Stomach (tissue), 4 donors: ENCODE data around the gene CNTF.

Experiments
- CTCF ChIP-seq, 7 experiments: fragments of 450-650 bp in 4 of 7; fragments of 200-600 bp in 3 of 7; sonication (generic) in 3 of 7; IDR thresholded peaks; one replicate each; pipeline ENCODE4 v1.5.1; 2016 to 2019; ENCODE audit warnings: antibody characterized with exemption in 7 of 7, control low read depth in 2 of 7, mild to moderate bottlenecking in 1 of 7
- EP300 ChIP-seq: sonication (generic); formaldehyde crosslinking; IDR thresholded peaks from one replicate; pipeline ENCODE4 v1.6.1; 2017; ENCODE audit warnings: antibody characterized with exemption

- TF ChIP-seq CTCF (IDR thresholded peaks at IDR 0.05) (peak in 3 of 7 experiments; percentile 17 to 34 (median 32)), EP300 (no peak)
Observed at GRCh38 chr11:58629857-58630256, 7.4 kb downstream of the CNTF start.
